HEK293 (cell line): ENCODE measurements around the gene PITPNM1.

ENCODE experiments used
- BCL6B ChIP-seq: fragments of 450-650 bp; formaldehyde crosslinking; IDR thresholded peaks from 2 replicates; pipeline ENCODE4 v1.5.1; 2017; ENCODE audit warnings: missing biosample characterization, missing genetic modification characterization
- EGR2 ChIP-seq: fragments of 450-650 bp; formaldehyde crosslinking; IDR thresholded peaks from 2 replicates; pipeline ENCODE4 v1.5.1; 2016; ENCODE audit warnings: low read depth, missing biosample characterization, missing genetic modification characterization
- ELK4 ChIP-seq: IDR thresholded peaks from 2 replicates; pipeline ENCODE4 v1.6.1; 2011; ENCODE audit warnings: mild to moderate bottlenecking, low read depth, low read length, borderline replicate concordance
- GLI4 ChIP-seq: fragments of 450-650 bp; formaldehyde crosslinking; IDR thresholded peaks from 2 replicates; pipeline ENCODE4 v1.5.1; 2016; ENCODE audit warnings: missing biosample characterization, missing genetic modification characterization
- KLF1 ChIP-seq: fragments of 450-650 bp; formaldehyde crosslinking; IDR thresholded peaks from 2 replicates; pipeline ENCODE4 v1.5.1; 2016; ENCODE audit warnings: missing biosample characterization, missing genetic modification characterization
- KLF17 ChIP-seq: fragments of 450-650 bp; formaldehyde crosslinking; IDR thresholded peaks from 2 replicates; pipeline ENCODE4 v1.5.1; 2016; ENCODE audit warnings: missing biosample characterization, missing genetic modification characterization
- KLF9 ChIP-seq: fragments of 450-650 bp; formaldehyde crosslinking; IDR thresholded peaks from 2 replicates; pipeline ENCODE4 v1.5.1; 2016; ENCODE audit warnings: missing biosample characterization, missing genetic modification characterization, low read depth
- MZF1 ChIP-seq: fragments of 450-650 bp; formaldehyde crosslinking; IDR thresholded peaks from 2 replicates; pipeline ENCODE4 v1.5.1; 2017; ENCODE audit warnings: missing biosample characterization, missing genetic modification characterization, borderline replicate concordance
- SALL2 ChIP-seq: fragments of 450-650 bp; formaldehyde crosslinking; IDR thresholded peaks from 2 replicates; pipeline ENCODE4 v1.5.0; 2017; ENCODE audit warnings: missing biosample characterization, mild to moderate bottlenecking, missing genetic modification characterization, borderline replicate concordance
- WT1 ChIP-seq: fragments of 450-650 bp; formaldehyde crosslinking; IDR thresholded peaks from 2 replicates; pipeline ENCODE4 v1.5.1; 2016; ENCODE audit warnings: missing biosample characterization, missing genetic modification characterization
- YY1 ChIP-seq: fragments of 450-650 bp; formaldehyde crosslinking; IDR thresholded peaks from 2 replicates; pipeline ENCODE4 v1.5.1; 2018; ENCODE audit warnings: missing biosample characterization, missing genetic modification characterization
- ZBTB26 ChIP-seq: fragments of 450-650 bp; formaldehyde crosslinking; optimal IDR thresholded peaks from 2 replicates; pipeline ENCODE3; 2016; ENCODE audit warnings: missing biosample characterization, mild to moderate bottlenecking, missing genetic modification characterization
- ZBTB6 ChIP-seq: fragments of 450-650 bp; formaldehyde crosslinking; IDR thresholded peaks from 2 replicates; pipeline ENCODE4 v1.5.1; 2017; ENCODE audit warnings: missing biosample characterization, missing genetic modification characterization
- ZFP69B ChIP-seq: fragments of 450-650 bp; formaldehyde crosslinking; IDR thresholded peaks from 2 replicates; pipeline ENCODE4 v1.5.1; 2016; ENCODE audit warnings: missing biosample characterization, missing genetic modification characterization
- ZNF155 ChIP-seq: fragments of 450-650 bp; formaldehyde crosslinking; IDR thresholded peaks from 2 replicates; pipeline ENCODE4 v1.5.1; 2016; ENCODE audit warnings: missing biosample characterization, missing genetic modification characterization
- ZNF175 ChIP-seq: fragments of 450-650 bp; formaldehyde crosslinking; IDR thresholded peaks from 2 replicates; pipeline ENCODE4 v1.5.1; 2016; ENCODE audit warnings: missing biosample characterization, missing genetic modification characterization
- ZNF223 ChIP-seq: fragments of 450-650 bp; formaldehyde crosslinking; IDR thresholded peaks from 2 replicates; pipeline ENCODE4 v1.5.1; 2016; ENCODE audit warnings: missing biosample characterization, missing genetic modification characterization
- ZNF280D ChIP-seq: fragments of 450-650 bp; formaldehyde crosslinking; IDR thresholded peaks from 2 replicates; pipeline ENCODE4 v1.5.1; 2016; ENCODE audit warnings: missing biosample characterization, missing genetic modification characterization
- ZNF362 ChIP-seq: fragments of 450-650 bp; formaldehyde crosslinking; IDR thresholded peaks from 2 replicates; pipeline ENCODE4 v1.5.1; 2016; ENCODE audit warnings: missing biosample characterization, missing genetic modification characterization
- ZNF398 ChIP-seq: fragments of 450-650 bp; formaldehyde crosslinking; IDR thresholded peaks from 2 replicates; pipeline ENCODE4 v1.5.1; 2017; ENCODE audit warnings: missing biosample characterization, missing genetic modification characterization
- ZNF404 ChIP-seq: fragments of 450-650 bp; formaldehyde crosslinking; IDR thresholded peaks from 2 replicates; pipeline ENCODE4 v1.5.1; 2017; ENCODE audit warnings: missing biosample characterization, missing genetic modification characterization
- ZNF426 ChIP-seq: fragments of 450-650 bp; formaldehyde crosslinking; IDR thresholded peaks from 2 replicates; pipeline ENCODE4 v1.5.1; 2017; ENCODE audit warnings: missing biosample characterization, missing genetic modification characterization, mild to moderate bottlenecking, inconsistent platforms, moderate library complexity
- ZNF514 ChIP-seq: fragments of 450-650 bp; formaldehyde crosslinking; IDR thresholded peaks from 2 replicates; pipeline ENCODE4 v1.5.1; 2016; ENCODE audit warnings: missing biosample characterization, missing genetic modification characterization
- ZNF629 ChIP-seq: fragments of 450-650 bp; formaldehyde crosslinking; IDR thresholded peaks from 2 replicates; pipeline ENCODE4 v1.5.1; 2017; ENCODE audit warnings: missing biosample characterization, missing genetic modification characterization
- ZNF776 ChIP-seq: fragments of 450-650 bp; formaldehyde crosslinking; IDR thresholded peaks from 2 replicates; pipeline ENCODE4 v1.5.0; 2017; ENCODE audit warnings: missing biosample characterization, missing genetic modification characterization, borderline replicate concordance
- ZSCAN4 ChIP-seq: fragments of 450-650 bp; formaldehyde crosslinking; IDR thresholded peaks from 2 replicates; pipeline ENCODE4 v1.5.1; 2017; ENCODE audit warnings: missing biosample characterization, missing genetic modification characterization

PITPNM1 gene

GRCh38 chr11:67464411-67465188 is 40.6 kb downstream of the PITPNM1 start (continued):
- TF ChIP-seq KLF17 (tag by site-specific recombination) (0 out of 2 replicates have a peak, but pooled peaks have one; percentile 47), ZNF398 (tag by site-specific recombination) (peak; percentile 80), EGR2 (tag by site-specific recombination) (peak; percentile 67), ZNF155 (no peak), WT1 (tag by site-specific recombination) (no peak), ZBTB6 (tag by site-specific recombination) (peak; percentile 67), YY1 (tag by site-specific recombination) (no peak), ZNF426 (tag by site-specific recombination) (no peak), ZFP69B (tag by site-specific recombination) (no peak), ZNF175 (tag by site-specific recombination) (no peak), ZNF404 (no peak), ZNF776 (tag by site-specific recombination) (no peak), ELK4 (no peak), ZNF629 (tag by site-specific recombination) (no peak), KLF1 (tag by site-specific recombination) (no peak), BCL6B (tag by site-specific recombination) (no peak), ZNF223 (tag by site-specific recombination) (no peak), ZBTB26 (tag by site-specific recombination) (peak; percentile 30), ZNF514 (tag by site-specific recombination) (no peak), ZSCAN4 (tag by site-specific recombination) (no peak), SALL2 (no peak), MZF1 (no peak), ZNF280D (tag by site-specific recombination) (no peak), GLI4 (no peak), ZNF362 (tag by site-specific recombination) (no peak), KLF9 (tag by site-specific recombination) (peak; percentile 65; the same call in 1 of the 2 replicates)
